Measurements from ENCODE around the gene KCNG2. TPM values are rescaled to one million over a fixed set of nuclear protein-coding genes. Genes with fewer than 3 reads are reported as not detected.

Gene KCNG2
- total and polyA plus RNA-seq, 9 of the 15 experiments (the other 6 are each of a cell fraction or from before 2014, with no cell fraction given) = not detected

- no peak for TF ChIP-seq PKNOX1 (IDR thresholded peaks at IDR 0.05)
- TF ChIP-seq E2F5 (CRISPR knock-in tag; IDR thresholded peaks at IDR 0.05) = no peak
- TF ChIP-seq ARHGAP35 (IDR thresholded peaks at IDR 0.05; ENCODE audit: partially characterized antibody) = no peak
- no peak for TF ChIP-seq ZNF121 (CRISPR knock-in tag; conservative IDR thresholded peaks at IDR 0.05)
- no peak for TF ChIP-seq PML (IDR thresholded peaks at IDR 0.05; ENCODE audit: low read length)
- no peak for TF ChIP-seq PPARD (CRISPR knock-in tag; IDR thresholded peaks at IDR 0.05)
These were observed 143.9 kb downstream of the KCNG2 start (continued) for GRCh38 chr18:79941473-79942119.

- intact Hi-C loops (cut with micrococcal nuclease) = no loop called here
- Histone ChIP-seq H3K9ac (ENCODE audit: insufficient read depth in 1 of 2, low read depth in 2 of 2, low read length in 2 of 2) (no peak overlapping the region), H3K9me3 (replicated peaks; ENCODE audit: control insufficient read depth, insufficient read depth, low read depth, low read length) (no peaks in the 10 kb centered on the region), H3K27me3 (ENCODE audit: control insufficient read depth in 2 of 2, insufficient read depth in 2 of 2, low read length in 2 of 2) (no peaks in the 10 kb centered on the region), H2AFZ (ENCODE audit: low read depth, low read length) (no peak overlapping the region), H3K4me2 (ENCODE audit: insufficient read depth, low read length) (no peak overlapping the region), H3K4me3 (no peak overlapping the region), H3K4me1 (replicated peaks in 1 of 2; ENCODE audit: control insufficient read depth in 2 of 2, insufficient read depth in 2 of 2, low read length in 2 of 2) (peaks cover 6 to 37% of the 10 kb centered on the region in 2 experiments; a peak in 4 of 5 replicates), H3K27ac (ENCODE audit: extremely low read depth, low read depth, low read length) (no peak overlapping the region), H3K36me3 (ENCODE audit: control insufficient read depth, insufficient read depth, low read length) (peaks cover 4% of the 10 kb centered on the region), H4K20me1 (replicated peaks; ENCODE audit: control insufficient read depth, insufficient read depth, low read length) (peaks cover 16% of the 10 kb centered on the region), H3K9me1 (ENCODE audit: control insufficient read depth, insufficient read depth, low read length) (no peaks in the 10 kb centered on the region), H3K79me2 (ENCODE audit: control insufficient read depth, insufficient read depth, low read length) (no peaks in the 10 kb centered on the region)
- DNase-seq (ENCODE audit: extremely low read depth in 1 of 4, low spot score in 3 of 4) (no peak), FAIRE-seq (no peak), ATAC-seq (no peak)
- ChIA-PET POLR2A (interaction anchor here (0.6 to 1.0 kb wide), 2 partner anchors 9 to 16 kb away, joined by 3 read pairs; partner anchors contain the start of gene SLC66A2), CTCF (ENCODE audit: low intra/inter-chr PET ratio) (no interaction called here)
- WGBS (ENCODE audit: insufficient coverage, low coverage, missing lambda C conversion rate) = 88% methylated on average over 7 of the region's 7 CpGs
- BruUV-seq (replicated peaks) = no TSS peak
- in situ Hi-C loops (cut with MboI) = no loop called here
- TF ChIP-seq TARDBP (IDR thresholded peaks at IDR 0.05) (no peak), TSHZ1 (CRISPR knock-in tag; IDR thresholded peaks at IDR 0.05) (no peak), MCM3 (IDR thresholded peaks at IDR 0.05) (no peak), RBM14 (IDR thresholded peaks at IDR 0.05; ENCODE audit: borderline replicate concordance, insufficient read depth, low read depth, low read length) (no peak), ZC3H4 (CRISPR knock-in tag; IDR thresholded peaks at IDR 0.05; ENCODE audit: borderline replicate concordance) (no peak), NFIX (CRISPR knock-in tag; IDR thresholded peaks at IDR 0.05; ENCODE audit: low read depth) (no peak)
These were observed 144.5 kb downstream of the KCNG2 start for GRCh38 chr18:79942211-79942610.

All from K562 (cell line).